ENCODE results near the gene KRTDAP.

KRTDAP gene, protein sequence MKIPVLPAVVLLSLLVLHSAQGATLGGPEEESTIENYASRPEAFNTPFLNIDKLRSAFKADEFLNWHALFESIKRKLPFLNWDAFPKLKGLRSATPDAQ

DNA sequence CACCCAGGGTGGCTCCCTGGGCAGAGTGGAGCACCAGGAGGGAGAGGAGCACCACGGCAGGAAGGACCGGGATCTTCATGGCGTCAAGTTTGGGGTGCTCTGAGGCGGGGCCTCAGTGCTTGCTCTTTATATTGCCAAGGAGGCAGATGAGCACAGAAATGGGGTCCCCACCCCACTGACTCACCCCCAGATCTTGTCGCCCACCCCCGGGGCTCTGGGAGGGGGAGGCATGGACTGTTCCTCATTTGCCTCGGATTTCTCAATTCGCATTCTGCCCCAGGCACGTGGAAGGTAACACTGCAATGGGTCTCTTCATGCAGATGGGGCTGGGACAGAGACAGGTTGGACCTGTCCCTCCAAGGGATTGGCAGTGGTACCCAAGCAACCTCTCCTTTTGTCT, at the start of gene KRTDAP:
KRTDAP (minus strand) TSS at position 101 of the 400 bp plus-strand sequence; CDS start at position 79, 22 bp downstream.
- no peak for DNase-seq

DNA sequence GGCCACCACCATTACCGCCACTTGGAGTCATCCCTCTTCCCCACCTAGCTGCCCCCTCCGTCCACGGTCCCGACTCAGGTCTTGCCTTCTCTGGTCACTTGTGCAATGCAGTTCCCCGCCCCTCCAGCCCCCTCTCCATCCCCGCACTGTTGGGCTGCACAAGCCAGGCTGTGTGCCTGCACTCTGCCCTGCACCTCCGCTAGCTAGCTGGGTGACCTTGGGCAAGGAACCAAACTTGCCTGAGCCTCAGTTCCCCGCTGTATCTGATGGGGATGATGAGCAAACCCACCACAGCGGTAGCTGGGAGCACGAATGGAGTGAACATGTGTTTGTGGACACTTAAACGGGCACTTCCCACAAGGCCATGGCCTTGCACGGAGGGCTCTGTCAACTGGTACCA, 49.6 kb upstream of the KRTDAP start:
- DNase-seq, result no peak

DNA sequence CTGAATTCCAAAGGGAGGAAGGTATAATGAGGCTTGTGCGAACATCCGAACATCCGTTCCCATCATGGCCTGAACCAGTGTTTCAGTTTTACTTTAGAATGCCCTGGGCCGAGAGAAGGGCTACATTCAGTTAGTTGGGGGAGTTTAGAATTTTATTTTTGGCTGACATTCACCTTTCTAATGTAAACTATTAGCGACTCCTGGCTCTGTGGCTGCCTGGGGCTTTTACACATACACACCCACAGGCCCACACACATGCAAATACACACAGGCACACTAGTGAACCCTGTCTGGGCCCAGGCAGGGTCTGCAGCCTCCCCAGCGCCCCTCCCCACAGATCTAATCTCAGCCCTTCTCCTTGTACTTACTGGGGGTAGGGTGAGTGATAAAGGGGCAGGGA, 49.0 kb upstream of the KRTDAP start:
- no peak for DNase-seq

DNA sequence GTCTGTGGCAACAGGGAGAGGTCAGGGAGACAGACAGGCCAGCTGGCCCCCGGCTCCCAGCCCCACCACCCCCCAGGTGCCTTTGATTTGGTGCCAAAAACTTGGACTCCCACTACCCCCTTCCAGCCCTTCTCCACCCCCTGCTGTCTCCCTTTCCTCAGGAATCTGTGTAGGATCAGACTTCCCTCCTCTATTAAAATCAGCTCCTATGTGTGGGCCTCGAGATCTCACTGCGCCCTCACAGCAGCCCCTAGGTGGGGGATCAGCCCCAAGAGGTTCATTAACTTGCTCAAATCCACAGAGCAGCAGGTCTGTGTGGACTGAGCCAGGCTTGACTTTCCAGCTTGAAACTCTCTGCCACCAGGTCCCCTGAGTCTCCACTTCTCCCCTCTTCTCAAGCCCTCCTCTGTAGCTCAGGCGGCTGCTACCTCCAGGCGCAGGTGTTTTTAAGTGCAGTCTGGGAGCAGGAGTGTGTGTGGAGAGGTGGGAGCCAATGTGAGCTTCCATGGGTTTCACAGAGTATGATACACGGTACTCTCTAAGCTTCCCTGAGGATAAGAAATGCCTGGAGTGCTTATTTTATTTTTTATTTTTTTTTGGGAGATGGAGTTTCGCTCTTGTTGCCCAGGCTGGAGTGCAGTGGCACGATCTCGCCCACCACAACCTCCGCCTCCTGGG, 44.7 kb upstream of the KRTDAP start:
- no peak for DNase-seq

DNA sequence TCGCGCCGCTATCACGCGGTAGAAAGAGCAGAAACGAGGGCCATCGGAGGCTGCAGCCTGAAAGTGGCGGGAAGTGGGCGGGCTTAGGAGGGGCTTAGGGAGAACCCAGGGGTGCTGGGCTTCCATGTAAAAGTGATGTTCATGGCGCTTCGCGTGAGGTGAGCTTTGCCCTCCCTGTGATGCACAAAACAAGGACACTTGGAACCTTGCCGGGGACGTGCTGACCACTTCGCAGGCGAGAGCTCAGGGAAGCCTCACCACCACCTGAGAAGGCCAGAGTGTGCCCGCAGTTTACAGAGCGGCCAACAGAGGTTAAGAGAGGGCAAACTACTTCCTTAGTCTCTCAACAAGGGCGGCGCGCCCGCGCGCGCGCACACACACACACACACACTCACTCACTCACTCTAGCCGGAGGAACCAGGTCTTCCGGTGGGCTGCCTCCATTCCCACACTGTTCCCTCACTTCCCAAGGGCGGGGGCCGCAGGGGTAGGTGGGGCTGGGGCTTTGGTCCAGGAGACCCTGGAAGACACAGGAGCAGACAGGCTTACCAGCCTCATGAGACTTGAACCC, 43.6 kb upstream of the KRTDAP start:
- DNase-seq, result peak; percentile 47

DNA sequence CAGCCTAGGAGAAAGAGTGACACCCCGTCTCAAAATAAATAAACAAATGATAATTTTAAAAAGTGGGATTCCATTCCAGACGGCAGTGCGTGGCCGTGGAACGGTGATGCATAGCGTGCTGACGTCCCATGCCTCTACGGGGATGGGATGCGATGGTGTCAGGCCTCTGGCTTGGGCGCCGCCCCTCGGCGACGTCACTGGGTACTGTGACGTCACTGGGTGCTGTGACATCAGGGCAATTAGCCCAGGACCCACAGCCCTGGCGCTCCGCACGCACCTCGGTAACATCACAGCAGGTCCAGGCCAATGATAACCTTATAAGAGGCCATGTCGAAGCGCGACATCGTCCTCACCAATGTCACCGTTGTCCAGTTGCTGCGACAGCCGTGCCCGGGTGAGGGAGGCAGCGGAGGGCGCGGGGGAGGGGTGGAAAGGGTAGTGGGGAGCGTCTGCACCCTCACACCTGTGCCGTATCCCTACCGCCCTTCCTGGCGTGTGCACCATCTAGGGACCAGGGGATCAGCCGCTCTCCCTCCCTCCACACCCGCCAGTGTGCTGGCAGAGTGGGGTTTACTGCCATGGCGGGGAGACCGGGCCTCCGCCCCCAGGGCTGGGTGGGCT, 43.0 kb upstream of the KRTDAP start, which contains the start of gene GAPDHS:
GAPDHS (plus strand) TSS at position 256 of the 621 bp plus-strand sequence; CDS start at position 328, 72 bp downstream.
- no peak for DNase-seq

DNA sequence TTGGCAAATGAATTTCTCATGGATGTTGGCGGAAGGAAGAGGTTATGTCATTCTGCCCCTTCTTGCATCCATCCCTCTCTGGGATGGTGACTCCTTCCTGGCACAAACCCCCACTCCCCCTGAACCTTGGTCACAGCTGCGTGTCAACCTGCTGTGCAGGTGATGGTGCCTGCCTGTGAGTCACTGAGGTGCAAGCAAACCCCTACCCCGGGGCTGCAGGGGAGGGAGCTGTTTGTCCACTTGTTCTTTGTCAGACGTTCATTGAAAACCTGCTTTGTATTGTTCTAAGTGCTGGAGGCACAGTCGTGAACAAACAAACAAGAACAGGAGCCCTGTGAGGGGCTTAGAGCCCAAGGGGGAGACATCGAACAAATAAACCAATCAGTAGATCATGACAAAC, 41.0 kb upstream of the KRTDAP start:
- DNase-seq, result no peak

DNA sequence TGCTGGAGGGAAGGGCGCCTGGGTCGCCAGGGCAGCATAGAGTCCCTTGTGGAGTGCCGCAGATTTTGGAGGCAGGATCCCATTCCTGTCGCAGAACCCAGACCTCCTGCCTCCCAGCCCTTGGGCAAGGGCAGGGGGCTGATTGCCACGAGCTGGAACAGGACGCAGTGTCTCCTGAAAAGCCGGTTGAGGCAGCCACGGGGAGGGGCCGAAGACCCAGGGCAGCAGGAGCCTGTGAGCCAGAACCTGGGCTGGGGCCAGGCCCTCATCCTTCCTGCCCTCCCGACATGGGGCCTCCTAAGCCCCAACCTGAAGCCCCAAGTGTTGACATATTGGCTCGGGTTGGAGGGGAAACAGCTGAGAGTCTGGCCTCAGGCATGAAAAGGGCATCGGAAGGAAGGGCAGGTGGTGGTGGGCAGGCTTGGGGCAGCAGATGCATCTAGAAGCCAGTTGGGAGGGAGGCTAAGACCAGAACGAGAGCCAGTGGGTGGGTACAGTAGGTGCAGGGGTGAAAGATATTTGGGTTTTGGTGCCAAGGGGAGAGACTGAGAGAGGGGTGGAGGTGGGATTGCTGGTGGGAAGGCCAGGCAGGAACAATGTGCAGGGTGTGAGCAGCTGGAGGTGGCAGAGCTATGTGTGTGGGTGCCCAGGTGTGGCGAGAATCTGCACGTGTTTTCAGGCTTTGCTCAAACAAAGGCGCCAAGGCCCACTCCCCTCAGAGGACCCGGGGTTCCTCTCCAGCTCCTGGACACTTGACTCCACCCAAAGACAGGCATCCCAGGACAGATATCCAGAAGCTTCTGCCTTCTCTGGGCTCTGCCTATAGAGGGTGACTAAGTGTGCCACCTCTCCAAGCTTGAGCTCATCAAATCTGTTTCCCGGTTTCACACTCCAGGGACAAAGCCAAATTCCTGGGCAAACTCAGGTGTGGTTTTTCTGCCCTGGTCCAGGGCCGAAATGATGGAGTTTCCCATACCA, 39.3 kb upstream of the KRTDAP start:
- no peak for DNase-seq

DNA sequence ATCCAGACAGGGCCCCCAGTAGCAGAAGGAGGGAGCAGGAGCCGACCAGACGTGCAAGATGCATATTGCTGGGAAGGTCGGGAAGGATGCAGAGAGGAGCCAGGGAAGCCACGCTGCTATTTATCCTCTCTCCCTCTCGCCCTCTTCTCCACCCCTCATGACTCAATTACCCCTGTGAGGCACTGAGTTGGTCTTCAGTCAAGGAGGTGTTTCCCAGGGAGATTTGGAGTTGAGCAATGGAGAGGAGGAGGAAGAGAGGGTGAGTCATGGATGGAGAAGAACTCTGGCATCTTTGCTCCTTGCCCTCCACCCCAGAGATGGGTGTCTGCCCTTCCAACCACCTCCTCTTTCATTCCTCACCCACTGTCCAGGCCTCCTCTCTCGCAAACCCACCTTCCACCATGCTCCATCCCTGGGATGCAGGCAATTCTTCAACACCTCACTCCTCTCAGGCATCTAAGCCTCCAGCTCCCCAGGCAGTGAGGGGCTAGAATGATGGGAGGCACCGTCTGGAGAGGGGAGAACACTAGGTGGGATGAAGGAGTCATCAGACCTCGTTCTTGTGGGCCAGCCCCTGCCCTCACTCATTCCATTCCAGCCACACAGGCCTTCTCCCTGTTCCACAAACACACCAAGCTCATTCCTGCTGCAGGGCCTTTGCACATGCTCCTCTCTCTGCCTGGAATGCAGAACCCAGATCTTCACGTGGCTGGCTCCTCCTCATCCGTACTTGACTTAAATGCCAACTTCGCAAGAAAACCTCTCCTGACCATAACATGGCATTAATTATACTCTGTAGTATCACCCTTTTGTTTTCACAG, 38.2 kb upstream of the KRTDAP start, which contains the start of gene SBSN:
SBSN (minus strand) TSS at position 94 of the 821 bp plus-strand sequence; CDS start at position 64, 30 bp downstream.
- DNase-seq, result no peak

DNA sequence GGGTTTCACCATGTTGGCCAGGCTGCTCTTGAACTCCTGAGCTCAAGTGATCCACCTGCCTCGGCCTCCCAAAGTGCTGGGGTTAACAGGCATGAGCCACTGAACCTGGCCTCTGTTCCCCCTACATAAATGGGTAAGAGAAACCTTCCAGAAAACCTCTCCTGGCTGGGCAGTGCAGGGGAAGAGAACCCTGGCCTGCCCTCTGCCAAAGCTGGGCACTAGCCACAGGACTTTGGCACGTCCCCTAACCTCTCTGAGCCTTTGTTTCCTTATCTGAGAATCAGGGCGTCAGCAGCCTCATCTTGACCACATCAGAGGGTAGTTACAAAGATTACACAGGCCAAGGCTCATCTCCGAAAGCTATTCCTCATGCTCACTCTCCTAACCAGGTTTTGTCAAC, 35.6 kb upstream of the KRTDAP start:
- no peak for DNase-seq

DNA sequence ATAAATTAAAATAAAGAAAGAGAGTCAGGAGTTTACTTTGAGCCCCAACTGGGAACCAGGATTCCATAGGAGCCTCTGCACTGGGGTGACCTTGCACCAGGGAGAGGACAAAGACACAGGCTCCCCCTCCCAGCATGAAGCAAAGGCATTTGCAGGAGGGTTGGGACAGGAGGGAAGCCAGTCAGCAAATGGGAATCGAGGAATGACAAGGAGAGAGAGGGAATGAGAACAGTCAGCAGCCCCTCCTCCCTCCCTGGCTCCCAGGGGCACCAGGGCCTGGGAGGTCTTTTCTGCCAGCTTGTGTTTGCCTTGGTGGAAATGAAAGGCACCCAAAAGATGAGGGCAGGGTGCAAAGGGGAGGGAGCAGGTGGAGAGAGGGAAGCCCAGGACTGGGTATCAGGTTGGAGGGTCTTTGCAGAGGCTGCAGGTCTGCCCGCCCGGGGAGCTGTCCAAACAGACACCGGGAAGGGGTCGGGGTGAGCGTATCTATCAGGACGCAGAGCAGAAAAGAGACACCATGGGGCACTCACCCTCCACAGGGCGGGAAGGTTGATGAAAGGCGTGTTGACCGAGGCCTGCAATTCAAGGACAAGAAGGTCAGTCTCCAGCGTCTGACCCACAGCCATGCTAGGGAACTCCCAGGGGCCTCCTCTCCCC, 34.0 kb upstream of the KRTDAP start:
- no peak for DNase-seq

DNA sequence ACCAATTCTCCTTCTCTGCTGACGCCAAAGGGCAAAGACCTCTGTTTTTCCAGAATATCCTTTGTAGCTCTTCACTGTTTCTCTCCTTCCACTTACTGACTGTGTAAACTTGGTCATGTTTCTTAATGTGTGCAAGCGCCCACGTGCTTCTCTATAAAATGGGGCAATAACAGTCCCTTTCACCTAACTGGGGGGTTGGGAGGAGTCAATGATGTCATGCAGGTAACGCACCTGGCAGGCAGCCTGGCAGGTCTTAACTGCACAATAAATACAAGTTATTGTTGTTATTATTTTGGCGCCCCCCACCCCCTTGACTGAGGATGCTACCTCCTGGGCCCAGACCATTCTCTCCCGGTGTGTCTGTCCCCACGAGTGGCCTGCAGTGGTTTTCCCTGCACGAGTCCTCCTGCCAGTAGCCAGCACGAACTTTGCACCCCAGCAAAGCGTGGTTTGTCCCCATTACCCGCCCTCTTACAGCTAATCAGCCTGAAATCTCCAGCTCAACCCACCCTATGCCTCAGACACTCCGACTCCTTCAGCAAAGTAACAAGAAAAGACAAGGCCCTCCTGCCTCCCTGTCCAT, 32.6 kb upstream of the KRTDAP start:
- no peak for DNase-seq

DNA sequence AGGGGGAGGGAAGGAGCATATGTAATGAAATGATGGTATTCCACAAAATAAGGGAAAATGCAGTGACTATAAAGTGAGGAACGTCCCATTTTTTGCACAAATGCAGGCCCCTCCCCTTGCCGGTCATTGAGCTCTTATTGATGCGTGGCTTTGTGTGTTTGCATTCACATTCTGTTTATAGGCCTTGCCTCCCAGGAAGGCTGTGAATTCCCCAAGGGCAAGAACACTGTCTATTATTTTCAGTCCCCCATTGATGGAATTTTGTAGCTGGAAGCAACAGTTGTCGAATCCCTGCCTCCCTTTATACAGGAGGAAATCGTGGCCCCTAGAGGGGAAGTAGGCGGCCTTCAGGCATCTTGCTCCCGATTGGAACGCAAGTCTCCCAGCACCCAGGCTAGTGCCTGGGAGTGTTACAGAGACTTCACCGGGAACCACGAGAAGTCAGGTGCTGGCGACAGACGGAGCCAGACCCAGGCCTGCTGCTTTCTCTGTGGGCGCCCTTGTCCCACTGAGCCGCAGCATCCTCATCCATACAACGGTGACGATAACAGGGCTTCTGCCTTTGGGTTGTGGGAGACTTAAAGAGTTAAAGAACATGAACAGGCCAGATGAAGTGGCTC, 31.0 kb upstream of the KRTDAP start:
- no peak for DNase-seq

DNA sequence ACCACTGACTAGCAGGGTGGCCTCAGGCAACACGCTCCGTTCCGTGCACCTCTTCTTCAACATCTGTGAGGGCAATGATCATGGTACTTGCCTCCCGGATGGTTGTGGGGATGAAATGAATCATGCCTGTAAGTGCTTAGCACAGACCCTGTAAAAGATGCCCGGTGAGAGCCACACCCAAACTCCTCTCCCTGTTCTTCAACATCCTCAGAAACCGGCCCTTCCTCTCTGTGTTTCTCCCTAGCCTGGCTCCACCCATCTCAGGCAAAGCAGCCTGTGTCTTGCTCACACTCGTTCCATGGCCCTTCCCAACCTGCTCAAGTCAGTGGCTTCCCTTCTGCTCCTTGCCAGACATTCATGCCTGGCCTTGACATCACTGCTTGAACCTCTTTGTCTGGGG, 29.0 kb upstream of the KRTDAP start:
- no peak for DNase-seq

DNA sequence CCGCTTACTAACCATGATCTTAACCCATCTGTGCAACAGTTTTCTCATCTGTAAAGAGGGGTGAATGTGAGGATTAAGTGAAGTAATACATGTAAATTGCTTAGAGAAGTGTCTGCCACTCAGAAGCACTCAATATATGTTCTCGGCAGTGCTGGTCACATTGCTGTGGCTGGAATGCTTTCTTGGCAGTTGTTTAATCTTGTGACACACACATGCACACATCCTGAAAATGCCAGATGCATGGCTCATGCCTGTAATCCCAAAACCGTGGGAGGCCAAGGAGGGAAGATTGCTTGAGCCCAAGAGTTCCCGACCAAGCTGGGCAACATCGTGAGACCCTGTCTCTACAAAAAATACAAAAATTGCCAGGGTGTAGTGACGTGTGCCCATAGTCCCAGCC, 28.0 kb upstream of the KRTDAP start:
- no peak for DNase-seq

DNA sequence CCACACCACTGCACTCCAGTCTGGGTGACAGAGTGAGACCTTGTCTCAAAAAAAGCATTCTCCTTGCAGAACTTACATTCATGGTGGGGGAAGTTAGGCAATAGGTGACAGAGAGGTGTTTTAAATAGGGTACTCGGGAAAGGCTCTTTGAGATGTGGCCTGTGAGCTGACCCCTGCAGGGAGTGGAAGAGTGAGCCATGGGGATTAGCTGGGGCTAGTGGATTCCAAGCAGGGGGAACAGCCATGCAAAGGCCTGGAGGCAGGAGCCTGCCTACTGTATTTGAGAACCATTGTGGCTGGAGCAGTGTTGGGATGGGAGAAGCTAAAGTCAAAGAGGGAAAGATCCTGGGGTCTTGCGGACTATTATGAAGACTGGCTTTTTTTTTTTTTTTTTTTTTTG, 27.1 kb upstream of the KRTDAP start:
- DNase-seq, result no peak

DNA sequence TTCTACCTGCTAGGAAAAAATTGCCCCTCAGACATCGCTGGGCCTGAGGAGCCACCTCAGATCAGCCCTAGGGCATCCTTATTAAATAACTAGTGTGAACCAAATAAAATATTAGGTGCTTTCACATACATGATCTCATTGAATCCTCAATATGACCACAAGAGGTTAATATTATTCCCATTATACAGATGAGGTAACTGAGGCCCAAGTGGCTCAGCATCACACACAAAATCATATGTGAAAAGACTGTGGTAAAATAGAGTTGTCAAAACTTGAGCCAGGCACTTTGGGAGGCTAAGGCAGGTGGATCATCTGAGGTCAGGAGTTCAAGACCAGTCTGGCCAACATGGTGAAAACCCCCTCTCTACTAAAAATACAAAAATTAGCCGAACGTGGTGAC, 26.0 kb upstream of the KRTDAP start:
- DNase-seq, result no peak

DNA sequence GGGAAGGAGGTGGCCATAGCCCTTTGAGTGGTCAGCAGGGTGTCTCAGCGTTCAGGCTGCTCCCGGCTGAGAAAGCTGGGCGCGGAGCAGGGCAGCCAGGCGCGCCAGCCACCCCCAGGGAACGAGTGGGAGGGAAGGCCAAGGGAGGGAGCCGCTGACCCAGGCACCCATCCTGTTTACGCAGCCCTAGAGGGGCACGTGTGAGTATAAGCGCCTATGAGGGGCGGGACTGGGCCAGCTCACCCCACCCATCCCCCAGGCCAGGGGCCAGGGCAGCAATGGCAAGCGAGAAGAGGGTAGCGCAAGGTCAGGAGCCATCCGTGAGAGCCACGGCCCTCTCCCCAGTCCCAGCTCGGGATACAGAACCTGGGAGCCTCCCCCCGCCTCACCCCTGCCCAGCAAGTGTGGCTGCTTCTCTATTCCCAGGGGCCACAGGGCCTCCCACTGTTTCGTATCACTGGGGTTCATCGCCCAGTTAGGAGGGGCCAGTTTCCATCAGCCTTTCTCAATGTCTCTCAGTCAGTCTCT, 24.1 kb upstream of the KRTDAP start:
- DNase-seq, result no peak

DNA sequence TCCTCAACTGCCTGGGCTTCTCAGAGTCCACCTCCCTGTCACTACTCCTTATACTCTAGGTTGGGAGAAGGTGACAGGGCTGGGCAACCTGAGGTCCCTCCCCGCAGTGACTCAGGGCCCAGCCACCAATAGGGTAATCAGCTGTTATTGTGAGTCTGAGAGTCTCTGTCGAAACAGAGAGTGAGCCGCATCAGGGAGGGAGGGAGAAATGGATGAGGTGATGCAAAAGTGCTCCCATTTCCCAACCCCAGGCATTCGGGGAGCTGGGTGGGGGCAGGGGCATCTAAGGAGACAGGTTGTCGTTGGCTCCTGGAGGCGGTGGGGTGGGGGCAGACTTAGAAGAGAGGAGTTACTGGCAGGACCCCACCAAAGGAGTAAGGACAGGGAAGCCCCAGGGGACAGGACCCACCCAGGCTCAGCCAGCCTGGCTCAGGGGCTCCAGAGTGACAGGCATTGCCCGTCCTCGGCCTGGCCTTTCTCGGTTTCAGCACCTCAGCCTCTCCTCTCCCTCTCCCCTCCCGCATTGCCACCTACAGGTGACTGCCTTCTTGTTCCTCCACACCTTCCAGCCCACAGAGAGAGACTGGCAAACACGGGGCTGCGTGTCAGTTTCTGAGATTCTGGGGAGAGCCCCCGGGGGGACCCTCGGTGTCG, 23.5 kb upstream of the KRTDAP start, which contains the start of gene DMKN:
DMKN (minus strand) TSS at position 22 of the 654 bp plus-strand sequence. CDS start 174 bp downstream, outside the sequence.
- no peak for DNase-seq
